Spleen (tissue), 7 donors: ENCODE data around the gene FAT2.

Experiments used
- POLR2A ChIP-seq, 3 donors: fragments of 450-650 bp; IDR thresholded peaks; one replicate each; pipeline ENCODE4 v1.5.1; 2017; ENCODE audit warnings: antibody characterized with exemption in 3 of 3, mild to moderate bottlenecking in 1 of 3
- POLR2AphosphoS5 ChIP-seq, 3 donors: sonication (generic); formaldehyde crosslinking; IDR thresholded peaks; one replicate each; pipeline ENCODE4 v1.5.1; 2017; ENCODE audit warnings: antibody characterized with exemption in 3 of 3
- TF ChIP-seq, protein P1 (sequence below), 11 experiments: fragments of 200-600 bp in 7 of 11; fragments of 450-650 bp in 4 of 11; sonication (generic) in 4 of 11; IDR thresholded peaks in 8 of 11; conservative IDR thresholded peaks in 3 of 11; 1 replicate in 7 of 11; 2 replicates in 4 of 11; pipeline versions ENCODE4 v1.4.0 to v1.8.0; 2016 to 2021; ENCODE audit warnings: antibody characterized with exemption in 11 of 11, inconsistent platforms in 4 of 11, mild to moderate bottlenecking in 1 of 11
- donor health status: DM: no; HTN: no; CAD: no; lungs with moderate emphysema.
- donor health status: DM: no; HTN: no; CAD: no.
- donor health status: DM: no; HTN: no; CAD: no.

DNA sequence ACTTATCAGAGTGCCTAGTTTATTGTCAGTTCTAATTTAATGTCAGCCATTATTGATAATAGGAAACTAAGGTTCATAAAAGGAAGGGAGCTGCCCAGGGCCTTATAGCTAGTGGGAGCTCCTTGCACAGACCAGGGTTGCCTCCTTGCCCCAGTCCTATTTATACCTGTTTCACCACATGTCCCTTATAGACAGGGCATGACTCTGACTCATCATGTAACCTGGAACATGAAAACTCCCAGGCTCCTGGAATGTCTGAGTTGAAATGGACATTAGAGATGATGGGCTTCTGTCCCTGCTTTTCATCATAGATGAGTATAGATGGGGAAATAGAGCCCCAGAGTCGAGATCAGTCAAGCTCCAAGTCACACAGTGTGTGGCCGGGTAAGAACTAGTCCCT, 21.1 kb downstream of the FAT2 start:
- no peak for TF ChIP-seq POLR2AphosphoS5 (IDR thresholded peaks at IDR 0.05)
- no peak for TF ChIP-seq POLR2A (IDR thresholded peaks at IDR 0.05)
- TF ChIP-seq, protein P1, sequence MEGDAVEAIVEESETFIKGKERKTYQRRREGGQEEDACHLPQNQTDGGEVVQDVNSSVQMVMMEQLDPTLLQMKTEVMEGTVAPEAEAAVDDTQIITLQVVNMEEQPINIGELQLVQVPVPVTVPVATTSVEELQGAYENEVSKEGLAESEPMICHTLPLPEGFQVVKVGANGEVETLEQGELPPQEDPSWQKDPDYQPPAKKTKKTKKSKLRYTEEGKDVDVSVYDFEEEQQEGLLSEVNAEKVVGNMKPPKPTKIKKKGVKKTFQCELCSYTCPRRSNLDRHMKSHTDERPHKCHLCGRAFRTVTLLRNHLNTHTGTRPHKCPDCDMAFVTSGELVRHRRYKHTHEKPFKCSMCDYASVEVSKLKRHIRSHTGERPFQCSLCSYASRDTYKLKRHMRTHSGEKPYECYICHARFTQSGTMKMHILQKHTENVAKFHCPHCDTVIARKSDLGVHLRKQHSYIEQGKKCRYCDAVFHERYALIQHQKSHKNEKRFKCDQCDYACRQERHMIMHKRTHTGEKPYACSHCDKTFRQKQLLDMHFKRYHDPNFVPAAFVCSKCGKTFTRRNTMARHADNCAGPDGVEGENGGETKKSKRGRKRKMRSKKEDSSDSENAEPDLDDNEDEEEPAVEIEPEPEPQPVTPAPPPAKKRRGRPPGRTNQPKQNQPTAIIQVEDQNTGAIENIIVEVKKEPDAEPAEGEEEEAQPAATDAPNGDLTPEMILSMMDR (IDR thresholded peaks at IDR 0.05 in 8 of 11, conservative IDR thresholded peaks at IDR 0.05 in 3 of 11), result no peak
